GM23338 (cell line): Measurements from ENCODE around the gene LNP1.

Experiments
- CREB1 ChIP-seq: fragments of 250-450 bp; sonication (Bioruptor Pico); IDR thresholded peaks from 2 replicates; pipeline ENCODE4 v1.5.0; 2020; ENCODE audit warnings: low read depth, mild to moderate bottlenecking, moderate library complexity
- CTCF ChIP-seq, 2 experiments: fragments of 200-600 bp in 1 of 2; sonication (generic) in 1 of 2; conservative IDR thresholded peaks; 2 replicates each; pipeline versions ENCODE4 v1.5.1 to v1.6.1; 2016 to 2017; ENCODE audit warnings: antibody characterized with exemption in 2 of 2, low read depth in 2 of 2, mild to moderate bottlenecking in 2 of 2, moderate library complexity in 1 of 2
- EZH2 ChIP-seq: fragments of 200-600 bp; sonication (generic); IDR thresholded peaks from one replicate; pipeline ENCODE4 v1.8.0; 2017; ENCODE audit warnings: antibody characterized with exemption, mild to moderate bottlenecking, low read depth; ENCODE audit not compliant: unreplicated experiment
- EZH2phosphoT487 ChIP-seq: fragments of 200-600 bp; sonication (generic); IDR thresholded peaks from one replicate; pipeline ENCODE4 v1.8.1; 2018; ENCODE audit warnings: antibody characterized with exemption; ENCODE audit not compliant: unreplicated experiment
- POLR2AphosphoS5 ChIP-seq: IDR thresholded peaks from 2 replicates; pipeline ENCODE4 v1.6.1; 2016; ENCODE audit warnings: antibody characterized with exemption, low read depth

GRCh38 chr3:100389025-100389424 lies 12.3 kb upstream of the LNP1 start:
- TF ChIP-seq POLR2AphosphoS5 = no peak
- TF ChIP-seq CTCF (conservative IDR thresholded peaks at IDR 0.05; ENCODE audit: low read depth in 2 of 2) = no peak
- TF ChIP-seq CREB1 (CRISPR knock-in tag) = no peak
- no peak for TF ChIP-seq EZH2phosphoT487
- TF ChIP-seq EZH2 = no peak
